SW480 (cell line): ENCODE measurements around the gene RAB29.
A peak's percentile ranks its signal among the peaks of the same experiment; 100 is the strongest.
"Not testable (repeated sequence)": the region's sequence is repeated elsewhere in the genome, so short reads cannot be mapped to it uniquely, and the experiment has no call there.

Source experiments
- DNase-seq: peaks from one replicate; pipeline ENCODE4 v3.0.0-alpha.2; 2016; ENCODE audit warnings: low spot score

The RAB29 gene

GRCh38 chr1:205763980-205764379, 11.3 kb downstream of the RAB29 start:
- DNase-seq = no peak

- DNase-seq = no peak
Measured at GRCh38 chr1:205760606-205761005, 14.7 kb downstream of the RAB29 start.

- no peak for DNase-seq
Measured at GRCh38 chr1:205756552-205756951, 18.7 kb downstream of the RAB29 start.

GRCh38 chr1:205754857-205755256, 20.4 kb downstream of the RAB29 start:
- no peak for DNase-seq

DNA sequence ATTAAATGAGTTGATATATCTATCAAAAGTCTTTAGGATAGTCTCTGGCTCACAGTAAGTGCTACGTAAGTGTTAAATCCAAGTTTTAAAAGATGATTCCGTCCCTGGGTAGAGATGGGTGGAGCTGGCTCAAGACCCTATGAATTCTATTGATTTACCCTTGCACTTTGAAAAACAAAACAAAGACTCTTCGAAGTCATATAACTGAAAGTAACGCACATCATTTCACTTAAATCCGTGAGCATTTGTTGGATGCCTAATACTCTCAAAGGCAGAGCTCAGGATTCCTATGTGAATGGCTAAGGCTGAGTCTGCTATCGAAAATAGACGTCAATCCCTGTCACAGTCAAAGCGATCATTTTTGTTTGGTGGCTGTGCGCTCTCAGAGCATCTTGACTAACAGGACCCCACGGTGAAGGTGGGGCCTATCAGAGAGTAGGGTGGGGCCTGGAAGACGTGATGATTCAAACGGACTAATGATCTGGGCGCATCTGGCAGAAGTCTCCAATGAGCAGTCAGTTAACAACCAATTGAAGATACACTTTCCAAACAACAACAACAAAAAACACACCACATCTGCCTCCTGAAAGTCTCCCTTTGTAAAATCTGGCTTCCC, 24.1 kb downstream of the RAB29 start:
- DNase-seq = no peak

GRCh38 chr1:205750138-205751035, 24.9 kb downstream of the RAB29 start, which contains the start of gene NUCKS1:
NUCKS1 (minus strand) TSS chr1:205750182; CDS start chr1:205749973, 209 bp downstream.
- peak; percentile 99 for DNase-seq

DNA sequence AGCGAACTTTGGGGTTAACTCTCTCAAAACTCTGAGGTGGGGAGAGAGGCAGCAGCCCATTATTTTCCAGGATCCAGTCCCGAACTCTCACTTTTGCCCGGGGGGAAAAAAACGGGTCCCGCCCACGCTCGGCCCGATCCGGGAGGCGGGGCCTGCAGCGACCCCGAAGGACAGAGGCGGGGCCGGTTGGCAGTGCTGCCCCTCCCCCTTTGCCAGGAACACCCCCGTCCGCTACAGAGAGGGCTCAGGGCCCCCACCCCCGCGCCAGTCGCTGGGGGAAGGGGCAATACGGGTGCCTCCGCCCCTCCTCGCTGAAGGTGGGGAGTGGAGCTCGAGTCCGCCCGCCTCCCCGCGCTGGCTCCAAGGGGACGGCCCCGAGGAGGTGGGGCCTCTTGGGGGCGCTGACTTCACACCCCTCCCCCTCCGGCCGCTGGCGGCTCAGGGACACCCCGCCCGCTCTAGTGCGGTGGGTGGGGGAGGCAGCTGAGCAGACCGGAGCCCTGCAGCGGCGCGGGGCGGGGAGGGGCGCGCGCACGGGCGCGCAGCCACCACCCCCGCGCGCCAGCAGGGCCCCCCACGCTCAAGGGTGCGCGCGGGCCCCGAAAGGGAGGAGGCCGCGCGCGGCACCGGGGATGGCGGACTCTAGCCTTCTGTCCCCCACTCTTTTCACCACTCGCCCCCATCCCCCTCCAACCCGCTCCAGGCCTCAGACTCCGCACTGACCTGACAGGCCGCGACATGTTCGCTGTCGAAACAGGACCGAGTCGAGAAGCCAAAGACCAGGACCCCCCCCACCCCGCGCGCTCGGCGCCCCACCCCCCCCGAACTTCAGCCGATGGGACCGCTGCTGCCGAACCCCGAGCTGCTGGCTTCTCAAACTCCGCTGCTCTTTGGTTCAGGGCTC, 25.8 kb downstream of the RAB29 start:
- DNase-seq = peak; percentile 87

DNA sequence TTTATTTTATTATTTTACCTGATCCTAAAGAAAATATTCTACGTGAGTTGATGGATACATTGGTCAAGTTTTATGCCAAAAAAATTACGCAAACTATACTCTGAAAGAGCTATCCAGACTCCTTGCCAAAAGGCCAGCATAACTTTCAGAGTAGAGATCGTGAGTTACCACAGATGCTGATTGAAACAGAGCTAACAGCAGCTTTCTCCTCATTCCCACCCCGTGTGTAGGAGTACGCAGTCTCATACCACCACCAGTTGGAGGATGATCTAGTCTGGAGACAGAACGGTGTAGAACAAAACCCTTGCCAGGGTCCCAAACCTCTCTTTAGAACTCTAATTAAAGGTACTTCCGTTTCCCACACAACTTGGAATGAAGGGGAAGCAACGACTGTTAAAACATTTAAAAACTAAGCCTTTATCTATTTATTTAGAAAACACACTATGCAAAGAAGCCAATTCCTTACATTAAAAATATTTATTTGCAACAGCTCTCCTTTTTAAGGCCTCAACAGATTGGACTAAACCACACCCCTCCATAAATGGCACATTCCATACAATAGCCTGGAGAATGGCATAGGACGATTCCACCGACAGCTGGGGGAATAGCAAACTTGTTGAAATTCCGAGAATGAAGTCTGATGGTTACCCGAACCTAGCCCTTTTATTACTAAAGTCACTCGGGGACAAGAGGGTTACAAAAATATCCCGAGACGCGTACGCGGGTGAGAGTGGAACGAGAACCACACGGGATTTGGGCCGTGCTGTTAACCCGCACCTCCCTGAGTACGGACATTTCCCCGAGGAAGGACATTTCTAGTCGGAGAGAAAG, 26.7 kb downstream of the RAB29 start:
- peak; percentile 63 for DNase-seq

DNA sequence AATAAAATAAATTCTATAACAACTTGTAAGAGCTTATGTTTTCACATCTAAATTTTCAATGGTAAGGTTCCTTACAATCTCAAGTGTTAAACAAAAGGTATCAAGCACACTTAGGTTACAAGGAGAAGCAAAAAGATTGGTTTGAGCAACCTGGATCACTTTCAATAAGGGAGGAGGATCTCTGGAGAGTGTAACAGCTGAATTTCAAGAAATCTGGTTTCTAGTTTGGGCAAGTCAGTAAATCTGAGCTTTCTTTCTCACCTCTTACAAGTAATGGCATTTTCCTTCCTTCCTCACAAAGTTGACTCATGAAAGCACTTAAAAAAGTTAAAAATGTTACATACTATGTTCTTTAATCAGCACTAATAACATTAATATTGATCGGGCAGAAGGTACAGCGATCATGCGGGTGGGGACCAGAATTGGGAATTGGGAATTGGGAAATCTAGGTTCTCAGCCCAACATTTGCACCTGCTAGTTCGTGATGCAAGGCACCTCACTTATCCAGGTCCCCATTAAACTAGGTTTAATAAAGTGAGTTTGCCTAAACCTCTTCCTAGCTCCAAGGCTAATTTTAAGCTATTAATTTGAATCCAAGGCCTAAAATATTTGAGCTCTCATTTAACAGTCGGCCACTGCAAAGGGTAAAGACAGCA, 28.4 kb downstream of the RAB29 start:
- DNase-seq = no peak

DNA sequence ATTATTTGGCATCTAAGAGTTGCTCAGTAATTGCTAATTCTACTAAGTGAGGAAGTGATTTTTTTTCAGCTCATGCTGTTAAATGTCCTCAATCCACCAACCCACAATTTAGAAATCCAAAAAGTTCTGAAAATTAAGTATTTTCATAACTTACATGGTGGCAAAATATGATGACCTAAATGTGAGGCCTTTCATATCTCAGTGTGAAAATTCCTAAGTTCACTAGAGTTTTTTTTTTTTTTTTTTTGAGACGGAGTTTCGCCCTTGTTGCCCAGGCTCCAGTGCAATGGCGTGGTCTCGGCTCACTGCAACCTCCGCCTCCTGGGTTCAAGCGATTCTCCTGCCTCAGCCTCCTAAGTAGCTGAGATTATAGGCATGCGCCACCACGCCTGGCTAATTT, 30.9 kb downstream of the RAB29 start:
- no peak for DNase-seq

DNA sequence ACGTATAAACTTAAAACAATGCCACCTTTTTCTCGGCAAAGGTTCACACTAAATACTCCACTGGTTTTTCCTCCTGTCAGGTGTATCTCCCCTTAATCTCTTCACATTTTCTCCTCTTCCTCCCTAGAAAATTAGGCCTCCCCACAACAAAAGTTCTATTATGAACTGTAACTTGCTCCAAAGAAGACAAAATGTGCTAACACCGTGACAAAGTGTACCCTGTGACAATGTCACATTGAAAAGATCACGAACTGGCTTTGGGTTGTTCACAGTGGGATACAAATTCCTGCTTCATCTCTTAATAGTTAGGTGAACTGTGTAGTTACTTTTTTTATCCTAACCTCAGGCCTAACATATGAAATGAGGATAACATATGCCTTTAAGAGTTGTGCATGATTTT, 31.3 kb downstream of the RAB29 start:
- DNase-seq = no peak

GRCh38 chr1:205741681-205742080, 33.6 kb downstream of the RAB29 start:
- DNase-seq = no peak

DNA sequence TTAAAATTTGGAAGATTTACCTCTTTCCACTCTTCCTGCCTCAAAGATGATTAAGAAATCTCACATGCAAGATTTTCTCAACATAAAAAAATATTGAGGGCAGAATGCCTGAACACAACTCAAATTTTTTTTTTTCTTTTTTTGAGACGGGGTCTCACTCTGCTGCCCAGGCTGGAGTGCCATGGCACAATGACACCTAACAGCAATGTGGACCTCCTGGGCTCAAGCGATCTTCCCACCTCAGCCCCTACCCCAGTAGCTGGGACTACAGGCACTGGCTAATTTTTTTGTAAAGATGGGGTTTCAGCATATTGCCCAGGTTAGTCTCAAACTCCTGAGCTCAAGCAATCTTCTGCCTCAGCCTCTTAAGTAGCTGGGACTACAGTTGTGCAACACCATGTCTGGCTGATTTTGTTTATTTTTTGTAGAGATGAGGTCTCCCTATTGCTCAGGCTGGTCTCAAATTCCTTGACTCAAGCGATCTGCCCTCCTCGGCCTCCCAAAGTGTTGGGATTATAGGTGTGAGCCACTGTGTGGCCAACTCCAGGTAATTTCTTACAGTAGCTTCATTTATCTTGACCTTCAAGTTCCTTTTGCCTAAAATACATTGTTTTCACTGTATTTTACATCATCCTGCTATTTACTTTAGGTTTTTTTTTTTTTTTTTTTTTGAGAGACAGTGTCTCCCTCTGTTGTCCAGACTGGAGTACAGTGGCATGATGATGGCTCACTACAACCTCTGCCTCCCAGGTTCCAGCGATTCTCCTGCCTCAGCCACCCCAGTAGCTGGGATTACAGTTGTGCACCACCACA, 35.7 kb downstream of the RAB29 start:
- DNase-seq = no peak

DNA sequence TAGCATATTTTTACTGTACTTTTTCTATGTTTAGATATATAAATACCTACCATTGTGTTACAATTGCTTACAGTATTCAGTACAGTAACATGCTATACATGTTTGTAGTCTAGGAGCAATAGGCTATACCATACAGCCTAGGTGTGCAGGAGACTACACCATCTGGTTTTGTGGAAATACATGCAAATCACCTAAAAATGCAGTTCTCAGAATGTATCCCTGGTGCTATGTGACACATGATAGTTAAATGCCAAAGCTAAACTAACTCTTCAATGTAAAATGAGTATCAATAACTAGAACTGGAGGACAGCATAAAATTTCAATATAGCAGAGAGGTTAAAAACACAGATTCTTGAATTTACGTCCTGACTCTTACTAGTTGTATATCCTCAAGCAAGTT, 40.1 kb downstream of the RAB29 start:
- DNase-seq = no peak

- no peak for DNase-seq
Measured at GRCh38 chr1:205733438-205734175, 41.7 kb downstream of the RAB29 start.

- DNase-seq = no peak
Measured at GRCh38 chr1:205729945-205730610, 45.2 kb downstream of the RAB29 start.

GRCh38 chr1:205726619-205727125, 48.6 kb downstream of the RAB29 start:
- DNase-seq = no peak

- no peak for DNase-seq
Measured at GRCh38 chr1:205725514-205725913, 49.8 kb downstream of the RAB29 start.

- DNase-seq = not testable (repeated sequence)
Measured at GRCh38 chr1:205720740-205721139, 54.5 kb downstream of the RAB29 start.
